Measurements from ENCODE around the gene KCTD7. TPM values are rescaled to one million over a fixed set of nuclear protein-coding genes. Genes with fewer than 3 reads are reported as not detected.
"Not testable (repeated sequence)": the region's sequence is repeated elsewhere in the genome, so short reads cannot be mapped to it uniquely, and the experiment has no call there.

Gene KCTD7
- total RNA-seq, 1 experiment from 2014 or later, result 28.0 TPM

GRCh38 chr7:66583490-66584110 lies 45.1 kb upstream of the KCTD7 start:
- TSS peak; percentile 1 for BruUV-seq (replicated peaks)
- intact Hi-C loops (cut with micrococcal nuclease; ENCODE audit: unreplicated experiment) (no loop called here), in situ Hi-C loops (cut with HindIII; ENCODE audit: low pct_unique_long_range_greater_than_20kb, low sequenced_read_pairs) (no loop called here)
- Histone ChIP-seq H3K27me3 (ENCODE audit: control insufficient read depth, insufficient read depth, low read length) (no peaks in the 10 kb centered on the region), H3K9me3 (ENCODE audit: control insufficient read depth, insufficient read depth, low read depth, low read length) (no peaks in the 10 kb centered on the region), H3K4me1 (ENCODE audit: control insufficient read depth, insufficient read depth, low read length) (peaks cover 2% of the 10 kb centered on the region; the same call in 1 of the 2 replicates), H3K27ac (ENCODE audit: low read length) (no peak overlapping the region), H3K36me3 (ENCODE audit: control insufficient read depth, insufficient read depth, low read length) (no peaks in the 10 kb centered on the region), H3K4me3 (ENCODE audit: low read depth in 2 of 2, low read length in 2 of 2) (no peak overlapping the region)
- ATAC-seq, result no peak
- ChIA-PET CTCF (no interaction called here), POLR2A (no interaction called here)
- no peak for TF ChIP-seq REST (IDR thresholded peaks at IDR 0.05; ENCODE audit: insufficient read depth in 1 of 2, low read depth in 2 of 2, low read length in 1 of 2)
- TF ChIP-seq CTCF (IDR thresholded peaks at IDR 0.05), result no peak
- DNase-seq (ENCODE audit: low read depth, low spot score), result no peak

- no peak overlapping the region for H3K27ac ChIP-seq (ENCODE audit: low read length)
- no peaks in the 10 kb centered on the region for H3K9me3 ChIP-seq (ENCODE audit: control insufficient read depth, insufficient read depth, low read depth, low read length)
- intact Hi-C loops (cut with micrococcal nuclease; ENCODE audit: unreplicated experiment) (no loop called here), in situ Hi-C loops (cut with HindIII; ENCODE audit: low pct_unique_long_range_greater_than_20kb, low sequenced_read_pairs) (no loop called here)
- BruUV-seq (replicated peaks), result no TSS peak
- H3K4me3 ChIP-seq (ENCODE audit: low read depth in 2 of 2, low read length in 2 of 2), result no peak overlapping the region
- TF ChIP-seq CTCF (IDR thresholded peaks at IDR 0.05), result no peak
- TF ChIP-seq REST (IDR thresholded peaks at IDR 0.05; ENCODE audit: insufficient read depth in 1 of 2, low read depth in 2 of 2, low read length in 1 of 2), result no peak
- TF ChIP-seq POLR2AphosphoS5 (IDR thresholded peaks at IDR 0.05; ENCODE audit: low read depth, low read length), result no peak
- no peak for TF ChIP-seq TCF7L2 (IDR thresholded peaks at IDR 0.05; ENCODE audit: low read depth, low read length)
- TF ChIP-seq SIN3A (IDR thresholded peaks at IDR 0.05; ENCODE audit: borderline replicate concordance, insufficient read depth, low read depth, low read length), result no peak
- no peaks in the 10 kb centered on the region for H3K27me3 ChIP-seq (ENCODE audit: control insufficient read depth, insufficient read depth, low read length)
- peaks cover 15% of the 10 kb centered on the region for H3K4me1 ChIP-seq (ENCODE audit: control insufficient read depth, insufficient read depth, low read length)
- ChIA-PET CTCF (no interaction called here), POLR2A (interaction anchor here (0.6 to 0.7 kb wide), 3 partner anchors 67 to 172 kb away, joined by 3 to 6 read pairs (median 3); no protein-coding TSS in a partner anchor)
- H3K36me3 ChIP-seq (ENCODE audit: control insufficient read depth, insufficient read depth, low read length), result no peaks in the 10 kb centered on the region
- no peak for DNase-seq (ENCODE audit: low read depth, low spot score)
- no peak for ATAC-seq
Observed at GRCh38 chr7:66586181-66586580, 42.5 kb upstream of the KCTD7 start.

GRCh38 chr7:66588226-66588625 lies 40.5 kb upstream of the KCTD7 start:
- H3K36me3 ChIP-seq (ENCODE audit: control insufficient read depth, insufficient read depth, low read length); DNase-seq (ENCODE audit: low read depth, low spot score); in situ Hi-C loops (cut with HindIII; ENCODE audit: low pct_unique_long_range_greater_than_20kb, low sequenced_read_pairs); H3K27me3 ChIP-seq (ENCODE audit: control insufficient read depth, insufficient read depth, low read length); intact Hi-C loops (cut with micrococcal nuclease; ENCODE audit: unreplicated experiment); BruUV-seq (replicated peaks); ATAC-seq; H3K9me3 ChIP-seq (ENCODE audit: control insufficient read depth, insufficient read depth, low read depth, low read length); CTCF ChIA-PET; H3K27ac ChIP-seq (ENCODE audit: low read length); H3K4me3 ChIP-seq (ENCODE audit: low read depth in 2 of 2, low read length in 2 of 2): not testable (repeated sequence)
- POLR2A ChIA-PET, result interaction anchor here (0.7 kb wide), 1 partner anchor 23 kb away, joined by 5 read pairs; no protein-coding TSS in a partner anchor
- peaks cover 21% of the 10 kb centered on the region for H3K4me1 ChIP-seq (ENCODE audit: control insufficient read depth, insufficient read depth, low read length)

All from Panc1 (cell line).